MCF 10A (cell line): ENCODE results near the gene PROM2. TPM values are rescaled to one million over a fixed set of nuclear protein-coding genes. Genes with fewer than 3 reads are reported as not detected.

Experiments used
- BruUV-seq: library from RNA; stranded (reverse); fragments of 400-500 nt; replicated peaks from 2 replicates; lab custom pipeline; 2021; lab: Mats Ljungman, UMichigan
- CTCF ChIA-PET: fragments of 300-600 bp; sonication (Branson Sonifier 250); formaldehyde crosslinking; extraction: SDS; loops from one replicate; lab custom pipeline; 2021; ENCODE audit warnings: antibody characterized with exemption, inconsistent platforms; lab: Yijun Ruan, JAX
- POLR2A ChIA-PET: fragments of 300-600, 350-650 bp; sonication (Branson Sonifier 250); formaldehyde crosslinking; extraction: SDS; loops from one replicate; lab custom pipeline; 2020; ENCODE audit warnings: antibody characterized with exemption, inconsistent platforms; lab: Yijun Ruan, JAX
- DNase-seq: peaks from one replicate; pipeline ENCODE4 v3.0.0-alpha.2; 2018; ENCODE audit not compliant: unreplicated experiment
- H3K27ac Mint-ChIP-seq: one replicate; pipeline ENCODE4 v1.8.0; 2022; ENCODE audit warnings: mild to moderate bottlenecking, low read depth, mixed read lengths; ENCODE audit not compliant: unreplicated experiment
- H3K27me3 Mint-ChIP-seq: one replicate; pipeline ENCODE4 v1.8.0; 2022; ENCODE audit warnings: mixed read lengths; ENCODE audit not compliant: insufficient read depth, unreplicated experiment
- H3K36me3 Mint-ChIP-seq: one replicate; pipeline ENCODE4 v1.8.0; 2022; ENCODE audit warnings: mild to moderate bottlenecking, moderate library complexity, mixed read lengths; ENCODE audit not compliant: insufficient read depth, unreplicated experiment
- H3K4me1 Mint-ChIP-seq: one replicate; pipeline ENCODE4 v1.8.0; 2022; ENCODE audit warnings: mixed read lengths; ENCODE audit not compliant: insufficient read depth, unreplicated experiment
- H3K4me3 Mint-ChIP-seq: one replicate; pipeline ENCODE4 v1.8.0; 2022; ENCODE audit warnings: mild to moderate bottlenecking, moderate library complexity, mixed read lengths; ENCODE audit not compliant: unreplicated experiment
- H3K9me3 Mint-ChIP-seq: one replicate; pipeline ENCODE4 v1.8.0; 2022; ENCODE audit warnings: mixed read lengths; ENCODE audit not compliant: unreplicated experiment
- intact Hi-C: fragments of 100-400 bp; cut with micrococcal nuclease; formaldehyde crosslinking; loops from 2 replicates; pipeline ENCODE4 v1.14.1; 2022
- total RNA-seq: library from RNA; stranded (reverse); gene quantifications from 2 replicates; pipeline ENCODE4 v1.2.3, GENCODE V29; 2022
- TF ChIP-seq, protein P1 (sequence below): fragments of 200-600 bp; IDR thresholded peaks from one replicate; pipeline ENCODE4 v1.8.0; 2022; ENCODE audit warnings: antibody characterized with exemption, mild to moderate bottlenecking; ENCODE audit not compliant: unreplicated experiment

Gene PROM2
- total RNA-seq, 1 experiment from 2014 or later: 2.6 TPM

DNA sequence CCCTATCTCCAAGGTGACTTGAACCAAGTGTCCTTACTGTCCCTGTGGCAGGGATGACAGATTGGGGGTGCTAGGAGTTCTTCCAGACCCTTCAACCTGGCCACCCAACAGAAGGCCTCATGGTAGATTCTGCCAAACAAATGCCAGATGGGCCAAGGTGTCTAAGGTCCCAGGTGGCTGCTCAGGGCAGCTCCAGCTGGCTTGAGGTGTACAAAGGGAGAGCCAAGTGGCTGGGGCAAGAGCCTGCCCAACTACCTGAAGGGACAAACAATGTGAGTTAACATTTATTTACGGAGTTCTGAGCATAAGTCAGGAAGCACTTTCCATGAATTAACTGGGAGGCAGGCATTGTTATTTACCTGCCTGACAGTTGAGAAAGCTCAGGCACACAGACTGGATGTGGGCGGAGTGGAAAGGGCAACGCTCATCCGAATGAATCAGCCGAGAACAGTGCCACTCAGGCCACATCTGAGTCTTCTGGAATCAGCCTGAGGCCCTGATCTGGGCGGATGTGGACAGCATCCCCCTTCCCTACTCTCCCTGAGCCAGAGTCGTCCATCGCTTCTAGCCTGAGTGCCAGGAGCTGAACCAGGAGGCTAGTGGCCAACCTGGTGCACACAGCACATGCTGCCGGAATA, 18.5 kb downstream of the PROM2 start:
- Mint-ChIP-seq H3K4me1 (peaks cover 10% of the 10 kb centered on the region), H3K4me3 (no peak overlapping the region), H3K27me3 (peaks cover 12% of the 10 kb centered on the region), H3K36me3 (no peaks in the 10 kb centered on the region), H3K27ac (peak overlapping the region; percentile 54), H3K9me3 (peaks cover 10% of the 10 kb centered on the region)
- DNase-seq: peak; percentile 68
- no TSS peak for BruUV-seq
- TF ChIP-seq, protein P1, sequence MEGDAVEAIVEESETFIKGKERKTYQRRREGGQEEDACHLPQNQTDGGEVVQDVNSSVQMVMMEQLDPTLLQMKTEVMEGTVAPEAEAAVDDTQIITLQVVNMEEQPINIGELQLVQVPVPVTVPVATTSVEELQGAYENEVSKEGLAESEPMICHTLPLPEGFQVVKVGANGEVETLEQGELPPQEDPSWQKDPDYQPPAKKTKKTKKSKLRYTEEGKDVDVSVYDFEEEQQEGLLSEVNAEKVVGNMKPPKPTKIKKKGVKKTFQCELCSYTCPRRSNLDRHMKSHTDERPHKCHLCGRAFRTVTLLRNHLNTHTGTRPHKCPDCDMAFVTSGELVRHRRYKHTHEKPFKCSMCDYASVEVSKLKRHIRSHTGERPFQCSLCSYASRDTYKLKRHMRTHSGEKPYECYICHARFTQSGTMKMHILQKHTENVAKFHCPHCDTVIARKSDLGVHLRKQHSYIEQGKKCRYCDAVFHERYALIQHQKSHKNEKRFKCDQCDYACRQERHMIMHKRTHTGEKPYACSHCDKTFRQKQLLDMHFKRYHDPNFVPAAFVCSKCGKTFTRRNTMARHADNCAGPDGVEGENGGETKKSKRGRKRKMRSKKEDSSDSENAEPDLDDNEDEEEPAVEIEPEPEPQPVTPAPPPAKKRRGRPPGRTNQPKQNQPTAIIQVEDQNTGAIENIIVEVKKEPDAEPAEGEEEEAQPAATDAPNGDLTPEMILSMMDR: no peak
- POLR2A ChIA-PET: interaction anchor here (0.9 to 2.9 kb wide), 8 partner anchors 12 to 109 kb away, joined by 3 to 11 read pairs (median 6); partner anchors contain the start of genes PROM2 and ZNF892
- intact Hi-C loops: no loop called here
- CTCF ChIA-PET: interaction anchor here (0.8 to 3.0 kb wide), 12 partner anchors 9 to 437 kb away, joined by 3 to 21 read pairs (median 6); partner anchors contain the start of gene PROM2

DNA sequence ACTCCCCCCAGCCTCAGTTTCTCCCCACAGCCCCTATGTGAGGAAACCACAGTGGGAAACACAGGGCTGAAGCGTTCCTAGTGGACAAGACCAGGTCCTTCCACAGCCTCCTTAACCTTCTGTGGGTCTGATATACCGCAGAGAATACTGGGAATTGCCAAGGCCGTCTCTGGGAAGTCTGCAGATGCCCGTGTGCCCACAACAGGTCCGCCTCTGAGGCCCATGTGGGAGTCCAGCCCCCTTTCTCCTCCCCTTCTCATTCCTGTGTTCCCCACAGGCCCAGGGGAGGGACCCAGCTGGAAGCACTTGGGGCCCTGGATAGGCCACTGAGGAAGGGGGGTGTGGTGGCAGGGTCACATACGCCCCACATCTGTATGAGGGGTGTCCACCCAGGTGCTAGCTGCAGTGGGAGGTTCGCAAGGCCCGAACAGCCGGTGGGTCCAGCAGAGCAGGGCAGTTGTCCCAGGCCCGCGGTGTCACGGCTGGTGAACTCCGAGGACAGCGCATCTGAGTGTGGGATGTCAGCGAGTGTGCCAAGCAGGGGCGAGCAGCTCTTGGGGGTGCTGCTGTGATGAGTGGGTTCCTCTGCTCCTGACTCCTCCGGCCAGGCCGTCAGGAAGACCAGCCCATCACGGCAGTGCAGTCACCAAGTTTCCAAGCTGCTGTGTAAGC, 20.5 kb downstream of the PROM2 start:
- no peak for DNase-seq
- Mint-ChIP-seq H3K27me3 (peaks cover 12% of the 10 kb centered on the region), H3K4me3 (no peak overlapping the region), H3K9me3 (peaks cover 10% of the 10 kb centered on the region), H3K36me3 (no peaks in the 10 kb centered on the region), H3K27ac (no peak overlapping the region), H3K4me1 (peaks cover 15% of the 10 kb centered on the region)
- no TSS peak for BruUV-seq
- TF ChIP-seq, protein P1: no peak
- CTCF ChIA-PET: interaction anchor here (0.9 to 2.4 kb wide), 3 partner anchors 22 to 63 kb away, joined by 3 to 16 read pairs (median 4); no protein-coding TSS in a partner anchor
- POLR2A ChIA-PET: no interaction called here
- intact Hi-C loops: no loop called here

DNA sequence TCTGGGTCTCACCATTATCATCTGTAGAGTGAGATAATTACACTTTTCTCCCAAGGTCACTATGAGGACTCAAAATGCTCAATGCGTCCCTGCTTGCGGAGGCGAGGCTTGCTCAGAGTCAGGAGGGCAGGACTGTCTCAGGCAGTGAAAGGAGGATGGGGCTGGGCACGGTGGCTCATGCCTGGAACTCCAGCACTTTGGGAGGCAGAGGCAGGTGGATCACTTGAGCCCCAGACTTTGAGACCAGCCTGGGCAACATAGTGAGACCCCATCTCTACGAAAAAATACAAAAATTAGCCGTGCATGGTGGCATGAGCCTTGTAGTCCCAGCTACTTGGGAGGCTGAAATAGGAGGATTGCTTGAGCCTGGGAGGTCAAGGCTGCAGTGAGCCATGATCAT, 21.1 kb downstream of the PROM2 start:
- TF ChIP-seq, protein P1: no peak
- peaks cover 4% of the 10 kb centered on the region for H3K9me3 Mint-ChIP-seq
- no peak overlapping the region for H3K4me3 Mint-ChIP-seq
- H3K4me1 Mint-ChIP-seq: peaks cover 15% of the 10 kb centered on the region
- ChIA-PET CTCF (interaction anchor here (0.7 to 2.4 kb wide), 2 partner anchors 63 to 106 kb away, joined by 3 to 16 read pairs; no protein-coding TSS in a partner anchor), POLR2A (interaction anchor here (1.5 kb wide), 1 partner anchor 21 kb away, joined by 3 read pairs; no protein-coding TSS in a partner anchor)
- H3K27ac Mint-ChIP-seq: no peak overlapping the region
- intact Hi-C loops: no loop called here
- DNase-seq: no peak
- no peaks in the 10 kb centered on the region for H3K36me3 Mint-ChIP-seq
- H3K27me3 Mint-ChIP-seq: peaks cover 12% of the 10 kb centered on the region
- BruUV-seq: no TSS peak

DNA sequence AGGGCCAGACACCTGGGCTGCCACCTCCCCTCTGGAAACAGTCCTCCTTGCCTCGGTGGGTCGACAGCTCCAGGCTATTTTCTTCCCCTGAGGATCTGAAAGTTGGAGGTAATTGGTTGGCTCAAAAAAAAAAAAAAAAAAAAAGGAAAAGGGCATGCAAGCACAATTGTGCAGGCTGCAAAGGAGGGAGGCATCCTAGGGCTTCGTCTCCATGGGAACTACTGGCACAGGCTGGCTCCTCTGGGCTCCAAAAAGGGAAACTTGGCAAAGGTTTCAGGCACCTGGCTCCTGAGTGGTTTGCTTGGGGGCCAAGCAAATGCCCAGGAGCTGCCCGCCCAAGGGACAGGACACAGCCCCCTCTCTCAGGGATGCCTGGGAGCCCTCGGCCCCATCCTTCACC, 21.8 kb downstream of the PROM2 start:
- POLR2A ChIA-PET: interaction anchor here (1.5 kb wide), 1 partner anchor 20 kb away, joined by 3 read pairs; no protein-coding TSS in a partner anchor
- intact Hi-C loops: no loop called here
- Mint-ChIP-seq H3K9me3 (no peaks in the 10 kb centered on the region), H3K4me3 (no peak overlapping the region), H3K4me1 (peaks cover 15% of the 10 kb centered on the region), H3K27me3 (peaks cover 12% of the 10 kb centered on the region), H3K27ac (no peak overlapping the region), H3K36me3 (no peaks in the 10 kb centered on the region)
- CTCF ChIA-PET: interaction anchor here (0.7 to 2.4 kb wide), 2 partner anchors 64 to 107 kb away, joined by 3 to 16 read pairs; no protein-coding TSS in a partner anchor
- BruUV-seq: no TSS peak
- no peak for DNase-seq
- TF ChIP-seq, protein P1: no peak
